ENCODE results near the gene MRPS23.

The MRPS23 gene

GRCh38 chr17:57877803-57878377, 28.0 kb upstream of the MRPS23 start:
- DNase-seq = no peak

- no peak for DNase-seq
Observed at GRCh38 chr17:57876866-57877237, 27.0 kb upstream of the MRPS23 start.

GRCh38 chr17:57876023-57876865, 26.4 kb upstream of the MRPS23 start:
- DNase-seq = no peak

GRCh38 chr17:57875290-57876022, 25.6 kb upstream of the MRPS23 start:
- no peak for DNase-seq

GRCh38 chr17:57874434-57875289, 24.8 kb upstream of the MRPS23 start:
- no peak for DNase-seq

- no peak for DNase-seq
Observed at GRCh38 chr17:57874058-57874419, 24.2 kb upstream of the MRPS23 start.

- no peak for DNase-seq
Observed at GRCh38 chr17:57873261-57874057, 23.6 kb upstream of the MRPS23 start.

GRCh38 chr17:57872536-57872935, 22.7 kb upstream of the MRPS23 start:
- DNase-seq = no peak

GRCh38 chr17:57871863-57872262, 22.0 kb upstream of the MRPS23 start:
- no peak for DNase-seq

GRCh38 chr17:57871155-57871554, 21.3 kb upstream of the MRPS23 start:
- no peak for DNase-seq

GRCh38 chr17:57870283-57870635, 20.4 kb upstream of the MRPS23 start:
- DNase-seq = no peak

GRCh38 chr17:57869617-57870282, 19.9 kb upstream of the MRPS23 start:
- DNase-seq = no peak

- no peak for DNase-seq
Observed at GRCh38 chr17:57868910-57869616, 19.2 kb upstream of the MRPS23 start.

GRCh38 chr17:57868007-57868909, 18.4 kb upstream of the MRPS23 start:
- DNase-seq = no peak

- no peak for DNase-seq
Observed at GRCh38 chr17:57867126-57867525, 17.3 kb upstream of the MRPS23 start.

- DNase-seq = no peak
Observed at GRCh38 chr17:57866723-57867122, 16.9 kb upstream of the MRPS23 start.

- DNase-seq = no peak
Observed at GRCh38 chr17:57866319-57866718, 16.5 kb upstream of the MRPS23 start.

GRCh38 chr17:57864273-57864672, 14.4 kb upstream of the MRPS23 start:
- DNase-seq = no peak

GRCh38 chr17:57862694-57863667, 13.1 kb upstream of the MRPS23 start:
- DNase-seq = no peak

Measured in activated T-cell treated with anti-CD3 and anti-CD28 coated beads, Interleukin-2, amount 50 U/mL, for 1 hour (primary cell).